GM21825 (cell line): ENCODE measurements around the gene SH3RF3.

Experiments used
- ATAC-seq: cut with Tn5 transposase; IDR thresholded peaks from one replicate; pipeline ENCODE4 v1.9.1; 2021; ENCODE audit warnings: mild to moderate bottlenecking, moderate library complexity; ENCODE audit not compliant: unreplicated experiment

Gene SH3RF3

DNA sequence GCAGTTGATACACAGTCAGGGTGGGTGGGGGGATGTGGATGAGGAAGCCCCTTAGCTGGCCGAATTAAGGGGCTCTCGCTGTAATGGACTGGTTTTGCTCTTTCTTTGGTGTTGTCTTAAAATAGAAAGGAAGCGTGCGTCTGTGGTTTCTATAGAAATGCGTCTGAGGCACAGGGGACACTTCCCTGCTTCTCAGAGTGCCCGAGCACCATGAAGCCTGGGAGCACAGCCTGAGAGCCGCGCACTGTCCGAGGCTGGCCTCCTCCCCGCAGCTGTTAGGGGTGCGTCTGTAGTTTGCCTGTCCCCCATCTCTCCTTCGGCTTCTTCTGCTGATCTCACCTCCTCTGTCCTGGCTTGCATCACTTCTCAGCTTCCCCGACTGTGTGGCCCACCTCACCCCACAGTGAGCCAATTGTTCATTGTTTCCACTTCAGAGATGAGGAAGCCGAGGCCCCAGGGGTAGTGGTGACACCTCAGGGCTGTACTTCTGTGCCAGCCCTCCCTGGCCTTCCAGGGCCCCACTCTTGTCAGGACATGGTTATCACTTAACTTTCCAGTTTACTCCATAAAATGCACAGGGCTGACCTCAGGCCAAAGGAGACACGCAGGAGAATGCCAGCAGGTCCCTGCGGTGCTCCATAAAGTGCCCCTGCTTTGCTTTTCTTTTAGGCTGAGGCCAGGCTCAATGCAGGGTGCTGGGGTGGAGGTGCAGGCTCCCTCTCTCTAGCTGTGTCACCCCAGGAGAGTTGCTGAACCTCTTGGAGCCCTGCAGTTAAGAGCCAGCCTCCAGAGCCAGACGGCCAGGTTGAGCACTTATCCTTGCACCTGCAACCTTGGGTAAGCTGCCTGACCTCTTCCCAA lies 274.2 kb downstream of the SH3RF3 start:
- ATAC-seq: no peak

DNA sequence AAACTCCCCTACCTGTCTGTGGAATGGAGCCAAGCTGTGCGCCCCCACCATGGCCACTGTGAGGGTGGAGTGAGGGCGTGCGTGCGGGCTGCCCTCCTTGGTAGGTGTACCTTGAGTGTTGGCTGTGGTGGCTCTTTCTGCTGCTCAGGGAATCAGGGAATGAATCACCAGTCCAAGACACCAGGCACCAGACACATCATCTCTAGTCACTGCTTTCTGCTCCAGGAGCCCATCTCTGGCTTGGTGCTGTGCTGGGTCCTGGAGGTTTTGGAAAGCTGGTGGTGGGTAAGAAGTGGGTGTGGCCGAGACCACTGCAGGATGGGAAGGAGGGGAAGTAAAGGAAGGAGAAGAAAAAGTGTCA lies 274.8 kb downstream of the SH3RF3 start:
- no peak for ATAC-seq

DNA sequence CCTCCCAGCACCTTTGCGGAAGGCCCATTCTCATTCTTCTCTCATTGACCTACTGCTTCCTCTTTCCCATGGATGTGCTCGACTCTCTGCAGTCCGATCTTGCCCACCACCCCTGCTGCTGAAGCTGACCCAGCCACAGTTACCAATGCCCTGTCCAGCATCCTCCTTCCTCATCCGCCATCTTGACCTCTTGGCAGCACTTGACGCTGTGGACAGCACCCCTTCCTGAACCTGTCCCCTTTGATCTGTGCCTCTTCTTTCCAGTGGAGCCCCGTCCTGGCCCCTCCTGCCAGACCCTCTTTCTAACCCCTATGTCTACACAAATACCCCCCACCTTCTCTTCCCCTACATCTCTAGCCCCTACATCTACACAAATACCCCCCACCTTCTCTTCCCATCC lies 275.7 kb downstream of the SH3RF3 start:
- no peak for ATAC-seq

DNA sequence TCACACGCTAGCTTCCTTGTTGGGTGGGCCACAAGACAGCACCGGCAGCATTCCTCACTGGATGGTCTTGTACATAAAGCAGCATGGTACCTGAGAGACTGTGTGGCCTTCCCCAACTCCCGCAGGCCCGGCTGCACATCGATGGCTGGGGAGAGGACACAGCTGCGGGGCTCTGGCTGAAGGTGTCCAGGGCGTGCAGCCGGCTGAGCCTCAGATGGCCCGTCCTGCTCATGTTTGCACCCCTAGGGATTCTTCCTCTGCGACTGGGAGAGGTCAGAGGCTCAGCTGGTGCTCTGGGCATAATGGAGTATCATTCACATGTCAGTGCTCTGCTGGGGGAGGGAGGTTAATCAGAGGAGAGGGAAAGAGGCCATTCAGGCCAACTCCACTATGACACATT lies 276.9 kb downstream of the SH3RF3 start:
- ATAC-seq: no peak

DNA sequence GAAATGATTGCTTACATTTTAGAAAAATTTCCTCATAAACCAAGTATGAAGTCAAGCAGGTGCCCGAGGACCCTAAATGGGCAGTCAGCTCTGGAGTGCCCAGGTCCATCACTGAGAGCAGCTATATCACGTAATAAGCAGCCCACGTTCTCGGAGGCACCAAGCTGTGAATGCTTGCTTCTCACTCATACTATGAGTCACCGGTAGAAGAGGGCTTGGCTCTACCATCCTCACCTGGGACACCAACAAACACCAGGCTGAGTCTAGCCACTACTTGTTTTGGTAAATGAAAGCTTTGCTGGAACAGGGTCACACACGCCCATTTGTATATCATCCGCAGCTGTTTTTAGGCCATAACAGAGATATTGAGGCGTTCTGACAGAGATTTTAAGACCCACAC lies 277.3 kb downstream of the SH3RF3 start:
- ATAC-seq: no peak

DNA sequence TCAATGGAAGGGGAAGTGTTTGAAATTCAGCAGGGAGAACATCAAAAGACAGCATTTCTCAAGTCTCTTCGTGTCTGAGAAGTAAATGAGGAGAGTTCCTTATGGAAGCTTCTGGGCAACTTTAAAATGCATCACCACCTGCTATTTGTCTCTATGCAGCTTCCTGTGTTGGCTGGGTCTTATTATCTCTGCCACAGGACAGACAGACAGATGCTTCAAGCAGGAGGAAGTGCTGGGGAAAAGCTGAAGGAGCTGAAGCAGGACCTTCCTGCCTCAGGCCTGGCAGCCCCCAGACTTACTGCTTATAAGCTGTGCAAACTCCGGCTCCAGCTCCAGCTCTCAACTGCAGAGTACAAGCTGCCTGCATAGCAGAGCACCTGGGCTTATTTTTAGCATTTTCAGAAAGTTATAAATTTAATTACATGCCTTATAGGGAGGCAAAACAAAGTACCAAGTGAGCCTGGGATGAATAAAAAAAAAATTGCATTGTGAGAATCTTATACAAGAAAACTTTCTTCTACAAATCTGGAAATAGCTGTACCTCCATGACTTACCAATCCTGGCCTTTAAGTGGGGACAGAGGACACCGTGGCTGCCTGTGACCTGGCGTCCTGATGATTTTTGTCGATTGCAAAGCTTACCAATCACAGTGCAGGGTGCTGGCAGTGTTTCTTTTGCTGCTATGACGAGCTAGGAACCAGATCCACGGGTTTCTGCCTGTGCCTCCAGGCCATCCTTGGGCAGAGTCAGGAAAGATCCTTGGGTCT lies 278.5 kb downstream of the SH3RF3 start:
- no peak for ATAC-seq

DNA sequence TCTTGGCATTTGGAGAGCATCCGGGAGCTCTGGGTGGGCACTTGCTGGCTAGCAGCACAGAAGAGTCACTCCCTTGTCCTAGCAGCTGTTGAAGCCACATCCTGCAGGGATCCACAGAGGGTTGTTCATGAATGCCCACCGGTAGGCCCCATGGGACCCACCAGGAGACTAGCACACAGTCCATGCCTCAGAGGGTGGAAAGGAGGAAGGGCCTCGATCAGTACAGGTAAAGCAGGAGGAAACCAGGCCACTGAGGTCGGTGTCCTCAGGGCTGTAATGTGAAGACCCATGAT lies 279.0 kb downstream of the SH3RF3 start:
- ATAC-seq: no peak

DNA sequence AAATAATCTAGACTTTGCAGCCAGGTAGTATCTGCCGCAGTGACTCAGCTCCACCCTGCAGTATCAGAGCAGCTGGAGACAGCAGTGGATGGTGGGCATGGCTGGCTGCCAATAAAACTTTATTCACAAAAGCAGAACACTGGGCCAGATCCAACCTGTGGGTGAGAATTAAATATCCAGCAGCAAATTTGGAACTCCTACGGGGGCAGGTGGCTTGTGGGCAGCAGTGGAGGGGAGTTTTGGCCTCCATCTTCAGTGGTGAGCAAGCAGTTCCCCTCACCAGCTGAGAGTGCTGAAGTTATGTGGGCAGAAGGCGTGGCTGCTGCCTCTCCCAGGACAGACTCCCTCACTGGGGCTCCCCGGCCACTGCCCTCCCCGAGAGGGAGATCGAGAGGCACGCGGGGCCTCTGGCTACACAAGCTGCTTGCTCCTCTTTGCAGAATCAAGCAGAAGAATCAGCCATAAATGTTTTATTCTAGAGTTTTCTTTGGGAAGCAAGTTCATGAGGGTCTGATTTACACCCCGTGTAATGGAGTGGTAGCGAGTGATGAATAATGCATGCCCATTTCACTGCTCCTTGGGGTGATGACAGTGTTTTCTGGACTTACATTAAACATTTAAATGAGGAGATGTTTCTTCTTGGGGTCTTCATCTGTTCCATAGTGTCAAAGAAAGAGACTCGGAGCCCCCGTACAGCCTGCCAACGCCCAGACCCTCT lies 280.5 kb downstream of the SH3RF3 start:
- no peak for ATAC-seq

DNA sequence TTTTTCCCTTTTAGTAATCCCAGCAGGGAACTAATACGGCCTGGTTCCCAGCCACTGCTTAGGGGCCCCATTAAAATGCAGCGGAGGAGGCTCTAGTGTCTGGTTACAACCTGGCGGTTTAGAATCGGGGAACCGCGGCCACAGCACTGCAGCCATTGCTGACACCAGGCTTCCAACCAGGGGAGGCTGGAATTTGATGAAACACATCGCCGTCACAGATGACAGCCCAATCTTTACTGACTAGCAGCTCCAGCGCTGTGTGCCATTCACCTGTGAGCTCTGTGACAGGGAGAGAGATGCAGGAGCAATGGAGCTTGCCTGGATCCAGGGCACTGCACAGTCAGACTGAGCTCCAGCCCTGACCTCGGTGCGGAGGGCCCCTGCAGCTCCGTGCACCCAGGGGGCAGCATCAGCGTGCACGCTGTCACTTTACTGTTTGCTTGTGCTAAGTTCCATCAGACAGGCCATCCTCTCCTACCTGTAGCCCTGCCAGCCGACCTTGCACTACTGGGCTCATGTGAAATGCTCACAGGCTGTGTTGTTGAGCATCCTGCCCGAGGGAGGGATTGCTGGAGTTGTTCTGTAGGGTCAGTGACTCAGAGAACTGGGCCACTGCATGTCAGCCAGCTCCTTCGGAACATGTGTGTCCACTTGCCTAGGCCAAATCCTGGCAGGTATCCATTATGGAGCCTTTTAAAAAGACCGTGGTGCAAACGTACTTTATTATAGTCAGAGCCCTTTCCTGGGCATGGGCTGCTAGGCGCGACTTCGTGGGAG lies 281.2 kb downstream of the SH3RF3 start:
- ATAC-seq: no peak

DNA sequence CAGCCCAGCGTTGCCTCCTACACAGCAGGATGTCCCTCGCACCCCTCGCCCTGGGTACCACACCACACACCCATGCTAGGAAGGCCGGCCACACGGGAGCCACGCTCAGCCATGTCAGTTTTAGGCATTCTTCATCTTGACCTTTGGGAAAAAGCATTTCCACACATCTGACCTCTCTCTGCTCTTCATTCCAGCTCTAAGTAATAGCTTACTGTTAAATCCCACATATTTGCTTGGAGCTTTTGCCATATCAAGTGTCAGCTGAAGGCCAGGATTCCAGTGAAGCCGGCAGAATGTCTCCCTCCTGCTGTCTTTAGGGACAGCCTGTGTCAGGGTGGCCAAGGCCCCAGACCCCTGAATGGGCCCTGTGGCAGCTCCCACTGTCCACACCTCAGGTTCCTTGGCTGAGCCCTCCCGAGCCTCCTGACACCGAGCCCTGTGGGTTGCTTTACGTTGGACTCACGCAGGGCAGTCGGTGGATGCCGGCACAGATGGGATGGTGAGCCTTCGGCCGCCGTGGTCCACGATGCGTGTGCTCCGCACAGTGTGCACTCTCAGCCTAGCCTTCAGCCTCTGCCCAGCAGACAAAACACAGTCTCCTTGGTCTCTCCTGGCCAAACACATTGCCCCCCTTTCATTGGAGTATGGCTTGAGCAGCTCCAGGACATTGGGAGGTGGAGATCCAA lies 282.8 kb downstream of the SH3RF3 start:
- ATAC-seq: no peak

DNA sequence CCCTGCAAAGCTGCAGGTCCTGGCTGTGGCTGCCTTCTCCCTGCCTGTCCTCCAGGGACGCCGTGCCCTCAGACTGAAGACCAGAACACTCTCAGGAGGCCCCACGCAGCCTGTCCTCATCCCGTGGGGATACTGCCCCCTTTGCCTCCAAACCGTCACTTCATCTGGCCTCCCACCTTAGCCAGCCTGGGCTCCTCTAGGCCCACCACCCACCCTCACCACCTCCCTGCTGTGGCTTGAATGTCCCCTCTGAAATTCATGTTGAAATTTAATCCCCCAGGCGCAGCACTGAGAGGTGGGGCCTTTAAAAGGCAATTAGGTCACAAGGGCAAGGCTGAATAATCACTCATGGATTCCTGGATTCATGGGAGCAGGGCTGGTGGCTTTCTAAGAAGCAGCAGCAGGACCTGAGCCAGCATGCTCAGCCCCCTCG lies 286.6 kb downstream of the SH3RF3 start:
- ATAC-seq: no peak

DNA sequence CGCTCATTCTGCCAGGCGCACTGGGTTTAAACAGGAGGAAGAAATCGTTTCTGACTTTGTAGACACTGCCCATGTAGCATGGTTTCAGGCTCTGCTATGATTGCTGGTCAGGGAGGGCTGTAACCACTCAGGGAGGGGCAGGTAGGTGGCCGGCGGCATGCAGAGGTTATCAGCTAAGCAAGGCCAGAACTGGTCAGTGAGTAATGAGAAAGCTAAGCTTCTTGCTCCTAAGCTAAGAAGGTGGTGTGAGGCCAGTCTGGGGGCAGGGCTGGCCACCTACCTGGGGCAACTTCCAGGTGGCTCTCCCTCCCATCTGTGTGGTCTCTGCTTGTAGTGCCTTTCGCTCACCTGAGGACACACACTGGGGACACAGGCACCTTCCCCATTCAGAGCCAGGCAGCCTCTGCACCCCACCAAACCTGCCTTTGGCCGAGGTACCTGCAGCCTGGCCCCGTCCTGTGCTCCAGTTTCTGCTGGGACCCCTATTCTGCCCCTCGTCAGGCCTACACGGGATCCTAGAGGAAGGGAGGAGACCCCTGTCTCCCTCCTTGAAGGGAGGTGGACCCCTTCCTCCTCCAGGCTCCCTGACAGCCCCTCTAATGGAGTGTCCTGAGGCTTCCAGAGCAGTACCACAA lies 288.8 kb downstream of the SH3RF3 start:
- ATAC-seq: no peak

DNA sequence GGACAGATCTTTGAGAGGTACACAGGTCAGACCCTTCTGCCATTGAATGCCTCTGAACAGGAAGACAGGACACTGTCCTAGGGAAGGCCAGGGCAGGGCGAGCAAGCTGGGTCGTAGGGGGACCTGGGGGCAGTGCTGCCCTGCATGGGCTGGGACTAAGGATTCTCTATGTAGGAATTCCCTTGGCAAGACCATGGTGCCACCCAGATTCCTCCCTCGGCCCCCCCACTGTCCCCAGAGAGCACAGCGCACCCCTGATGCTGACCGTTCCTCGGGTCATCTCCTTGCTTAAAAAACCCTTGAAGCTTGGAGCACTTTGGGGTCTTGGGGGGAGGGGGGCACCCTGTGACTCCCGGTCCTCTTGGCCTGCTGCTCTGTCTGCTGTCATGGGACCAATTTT lies 289.7 kb downstream of the SH3RF3 start:
- no peak for ATAC-seq

DNA sequence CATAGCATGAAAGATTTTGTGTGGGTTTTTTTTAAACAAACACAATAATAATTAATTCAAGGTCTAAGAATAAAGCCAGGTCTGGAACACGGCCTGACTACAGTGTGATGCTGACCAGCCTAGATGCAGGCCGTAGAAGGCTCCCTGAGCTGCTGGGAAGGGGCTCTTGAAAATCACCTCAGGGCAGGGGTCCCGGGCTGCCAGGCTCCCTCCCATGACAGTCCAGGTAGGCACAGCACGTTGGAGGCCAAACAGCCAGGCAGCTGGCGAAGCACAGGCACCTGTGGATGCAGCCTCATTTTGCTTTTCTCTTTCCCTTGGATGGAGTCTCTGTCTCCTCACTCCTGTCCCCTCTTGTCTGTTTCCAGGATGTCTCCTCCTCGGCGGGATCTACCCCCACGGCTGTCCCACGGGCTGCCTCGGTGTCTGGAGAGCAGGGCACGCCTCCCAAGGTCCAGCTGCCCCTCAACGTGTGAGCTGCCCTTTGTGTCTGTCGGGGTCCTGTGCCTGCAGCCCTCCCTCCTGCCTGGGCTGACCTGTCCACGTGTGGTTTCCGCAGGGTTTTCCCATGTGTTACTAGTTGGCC lies 290.3 kb downstream of the SH3RF3 start:
- ATAC-seq: no peak

DNA sequence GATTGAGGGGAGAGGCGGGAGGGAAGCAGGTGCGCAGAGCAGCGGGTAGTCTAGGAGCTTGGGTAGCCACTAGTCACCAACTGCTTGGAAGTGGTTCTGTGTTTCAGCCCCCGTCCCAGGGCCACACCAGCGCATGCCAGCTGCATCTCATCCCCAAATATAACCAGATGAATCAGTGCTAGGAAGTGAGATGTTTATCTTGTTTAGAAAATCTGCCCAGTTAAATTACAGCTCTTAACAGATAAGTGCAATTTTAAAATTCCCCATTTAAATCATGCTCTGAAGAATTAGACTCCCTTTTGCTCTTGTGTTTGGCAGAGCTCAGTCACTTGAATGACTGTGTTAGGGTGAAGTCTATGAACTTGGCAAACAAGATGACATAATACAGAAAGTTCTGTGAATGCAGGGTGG lies 291.0 kb downstream of the SH3RF3 start:
- ATAC-seq: no peak

DNA sequence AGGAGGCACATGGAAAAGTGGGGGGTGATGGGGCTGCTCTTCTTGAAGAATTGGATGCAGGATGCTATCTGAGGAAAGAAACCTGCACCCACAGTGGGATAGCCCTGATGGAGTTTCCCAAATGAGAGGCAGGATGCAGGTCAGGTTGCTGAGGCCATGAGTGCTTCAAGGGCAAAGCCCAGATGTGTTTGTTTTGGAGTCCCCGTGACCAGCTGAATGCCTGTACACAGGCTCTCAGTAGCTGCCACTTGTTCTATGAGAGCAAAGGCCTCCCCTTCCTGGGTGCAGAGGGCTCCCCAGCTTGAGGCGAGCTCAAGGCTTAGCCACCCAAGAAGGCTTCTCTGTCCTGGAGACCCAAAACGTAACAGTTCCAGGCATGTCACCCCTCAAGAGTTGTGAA lies 292.1 kb downstream of the SH3RF3 start:
- no peak for ATAC-seq

DNA sequence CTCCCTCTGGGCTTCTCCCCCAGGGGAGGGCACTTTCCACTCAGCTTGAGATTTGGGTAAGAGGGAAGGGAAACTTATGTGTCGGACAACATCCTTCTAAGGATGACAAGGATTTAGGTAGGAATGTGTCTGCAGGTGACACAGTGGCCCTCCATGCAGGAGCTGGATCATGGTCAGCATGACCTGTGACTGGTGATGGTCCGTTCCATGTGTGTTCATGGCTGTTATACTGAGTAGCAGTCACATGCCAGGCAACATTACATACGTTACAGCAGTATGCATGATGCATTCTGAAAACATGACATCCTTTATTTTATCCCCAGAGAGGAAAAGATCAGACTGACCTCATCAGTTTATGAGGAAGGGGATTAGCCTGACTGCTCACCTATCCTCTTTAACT lies 292.6 kb downstream of the SH3RF3 start:
- ATAC-seq: no peak

DNA sequence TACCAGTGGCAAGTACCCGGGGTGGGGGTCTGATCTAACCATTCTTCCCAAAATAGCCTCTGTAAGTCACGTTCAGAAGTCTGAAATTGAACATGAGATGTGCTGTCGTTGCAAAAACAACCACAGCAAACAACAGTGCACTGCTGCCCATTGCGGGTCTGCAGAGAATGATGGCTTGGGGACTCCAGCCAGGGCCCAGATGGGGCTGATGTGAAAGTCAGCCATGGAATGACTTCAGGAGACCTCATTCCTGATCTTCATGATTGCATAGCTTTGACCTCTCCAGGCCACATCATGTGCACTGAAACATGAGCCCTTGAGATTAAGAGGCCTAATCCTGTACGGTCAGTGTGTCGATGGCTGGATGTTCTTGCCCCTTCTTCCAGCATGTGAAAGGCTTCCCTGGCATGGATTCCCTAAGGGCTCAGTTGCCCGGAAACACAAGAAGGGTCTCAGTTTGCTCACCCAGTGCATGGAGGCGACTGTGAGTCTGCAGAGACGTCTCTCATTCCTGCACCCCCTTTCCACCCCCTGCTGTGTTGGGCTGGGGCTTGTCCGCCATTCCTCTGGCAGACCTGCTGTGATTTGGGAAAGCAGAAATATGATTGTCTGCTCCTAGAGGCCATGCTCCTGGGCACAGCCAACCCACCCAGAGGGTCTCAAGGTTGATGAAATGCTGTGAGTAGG lies 293.2 kb downstream of the SH3RF3 start:
- ATAC-seq: no peak
